NCI-H460 (cell line): Measurements from ENCODE around the gene ARL11. TPM values are rescaled to one million over a fixed set of nuclear protein-coding genes. Genes with fewer than 3 reads are reported as not detected.

Experiments used
- DNase-seq: peaks from one replicate; pipeline ENCODE4 v3.0.0-alpha.2; 2016; ENCODE audit warnings: low read depth; ENCODE audit errors: extremely low read depth
- total RNA-seq: library from RNA; depleted of rRNA; stranded (reverse); fragments of >200 nt; shearing (Covaris generic); gene quantifications from 2 replicates; pipeline ENCODE4 v1.2.3, GENCODE V29; 2014

Gene ARL11
- total RNA-seq, 1 experiment from 2014 or later, result not detected

DNA sequence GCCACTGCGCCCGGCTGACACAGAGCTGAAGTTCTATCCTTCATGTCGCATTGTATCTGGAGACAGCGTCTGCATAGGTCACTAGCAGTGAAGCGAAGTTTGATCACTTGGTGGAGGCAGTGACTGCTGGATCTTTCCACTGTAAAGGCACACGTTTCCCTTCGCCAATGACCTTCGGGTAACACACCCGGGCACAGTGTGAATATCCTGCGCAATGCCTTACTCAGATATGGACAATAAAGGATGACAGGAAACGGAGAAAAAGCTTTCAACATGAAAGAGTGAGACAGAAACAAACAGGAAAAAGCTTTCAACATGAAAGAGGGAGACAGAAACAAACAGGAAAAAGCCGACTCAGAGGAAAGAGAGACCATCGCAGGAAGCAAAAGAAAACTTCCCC lies 17.1 kb downstream of the ARL11 start:
- no peak for DNase-seq

DNA sequence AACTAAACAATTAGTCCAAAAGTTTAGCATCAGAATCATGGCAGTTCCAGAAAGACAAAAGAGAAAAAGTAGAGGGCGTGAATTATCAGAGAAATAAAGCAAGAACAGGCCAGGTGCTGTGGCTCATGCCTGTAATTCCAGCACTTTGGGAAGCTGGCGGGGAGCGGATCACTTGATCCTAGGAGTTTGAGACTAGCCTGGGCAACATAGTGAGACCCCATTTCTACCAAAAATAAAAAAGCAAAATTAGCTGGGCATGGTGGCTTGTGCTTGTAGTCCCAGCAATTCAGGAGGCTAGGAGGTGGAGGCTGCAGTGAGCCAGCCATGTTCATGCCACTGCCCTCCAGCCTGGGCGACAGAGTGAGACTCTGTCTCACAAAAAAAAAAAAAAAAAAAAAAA lies 18.4 kb downstream of the ARL11 start:
- DNase-seq, result no peak

DNA sequence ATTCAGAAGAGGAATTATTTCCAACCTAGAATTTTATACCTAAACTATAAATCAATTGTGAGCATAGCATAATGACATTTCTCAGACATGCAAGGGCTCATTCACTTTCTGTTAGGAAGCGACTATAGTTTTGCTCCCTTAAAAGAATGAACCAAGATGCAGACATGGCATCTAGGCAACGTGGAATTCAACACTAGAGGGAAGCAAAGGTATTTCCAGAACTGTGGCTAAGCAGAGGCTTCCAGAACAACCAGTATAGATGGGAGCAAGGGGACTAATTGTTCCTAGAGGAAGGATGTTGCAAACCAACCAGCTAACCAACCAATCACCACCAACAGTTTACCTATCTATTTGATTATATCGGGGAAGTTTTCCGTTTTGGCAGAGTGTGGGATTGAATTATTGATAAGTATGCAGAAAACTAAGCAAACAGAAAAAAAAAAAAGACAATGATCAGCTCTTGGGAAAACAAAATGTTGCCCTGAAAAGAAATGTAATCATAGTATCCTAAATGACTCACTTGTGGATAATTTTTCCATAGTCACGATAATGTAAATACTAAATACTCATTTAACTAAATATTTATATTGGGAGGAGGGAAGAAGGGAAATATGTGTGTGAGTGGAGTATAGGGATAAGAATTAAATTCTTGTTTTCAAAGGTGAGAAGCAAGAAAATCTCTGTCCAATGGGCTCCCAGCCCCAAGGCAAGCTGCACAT lies 21.1 kb downstream of the ARL11 start:
- DNase-seq, result peak; percentile 12

DNA sequence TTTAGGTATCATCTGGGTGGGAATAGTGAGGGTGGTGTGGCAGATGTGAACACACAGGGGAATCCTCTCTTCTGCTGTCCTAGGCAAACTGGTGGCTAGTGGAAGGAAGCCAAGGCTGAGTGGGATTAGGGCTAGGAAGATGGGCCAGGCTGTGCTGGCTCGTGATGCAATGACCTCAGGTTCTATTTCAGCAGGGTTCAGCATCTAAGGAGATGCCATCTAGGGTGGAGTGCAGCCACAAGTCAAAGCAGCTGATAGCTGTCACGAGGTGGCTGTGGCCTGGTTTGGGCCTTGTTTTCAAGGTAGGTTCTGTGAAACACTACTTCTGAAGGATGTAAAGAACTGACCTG lies 21.6 kb downstream of the ARL11 start:
- no peak for DNase-seq

DNA sequence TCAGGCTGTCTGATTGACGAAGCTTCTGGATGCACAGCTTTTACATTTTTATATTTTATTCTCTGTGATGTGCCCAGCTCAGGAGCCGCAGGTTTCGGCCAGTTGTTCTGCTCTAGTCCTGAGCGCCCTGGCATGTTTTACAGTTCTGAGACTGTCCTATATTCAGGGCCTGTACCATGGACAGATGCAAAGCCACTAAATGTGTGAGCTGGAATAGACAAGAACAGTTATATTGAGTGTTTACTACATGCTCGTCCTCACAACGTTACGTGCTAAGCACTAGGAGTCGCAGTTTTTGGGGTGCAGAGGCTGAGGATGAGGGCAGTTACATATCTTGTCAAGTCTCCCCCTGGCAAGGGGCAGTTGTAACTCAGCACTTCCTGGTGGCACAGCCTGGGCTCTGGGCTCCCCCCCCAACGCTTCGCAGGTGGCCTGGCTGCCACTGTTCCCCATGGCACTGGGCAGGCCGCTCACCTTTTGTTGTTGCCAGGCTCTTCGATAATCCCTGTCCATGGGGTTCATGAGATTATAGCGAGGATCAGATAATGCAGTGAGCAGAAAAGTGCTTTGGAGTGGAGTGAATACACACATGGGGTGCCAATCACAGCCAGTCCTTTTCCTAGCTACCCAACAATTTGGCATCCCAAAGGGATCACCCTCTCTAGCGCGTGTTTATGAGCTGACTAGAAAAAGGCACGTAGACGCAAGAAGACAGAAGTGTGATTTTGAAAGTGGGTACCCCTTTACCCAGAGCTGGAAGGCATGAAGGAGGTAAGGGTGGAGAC lies 23.5 kb downstream of the ARL11 start:
- DNase-seq, result no peak

DNA sequence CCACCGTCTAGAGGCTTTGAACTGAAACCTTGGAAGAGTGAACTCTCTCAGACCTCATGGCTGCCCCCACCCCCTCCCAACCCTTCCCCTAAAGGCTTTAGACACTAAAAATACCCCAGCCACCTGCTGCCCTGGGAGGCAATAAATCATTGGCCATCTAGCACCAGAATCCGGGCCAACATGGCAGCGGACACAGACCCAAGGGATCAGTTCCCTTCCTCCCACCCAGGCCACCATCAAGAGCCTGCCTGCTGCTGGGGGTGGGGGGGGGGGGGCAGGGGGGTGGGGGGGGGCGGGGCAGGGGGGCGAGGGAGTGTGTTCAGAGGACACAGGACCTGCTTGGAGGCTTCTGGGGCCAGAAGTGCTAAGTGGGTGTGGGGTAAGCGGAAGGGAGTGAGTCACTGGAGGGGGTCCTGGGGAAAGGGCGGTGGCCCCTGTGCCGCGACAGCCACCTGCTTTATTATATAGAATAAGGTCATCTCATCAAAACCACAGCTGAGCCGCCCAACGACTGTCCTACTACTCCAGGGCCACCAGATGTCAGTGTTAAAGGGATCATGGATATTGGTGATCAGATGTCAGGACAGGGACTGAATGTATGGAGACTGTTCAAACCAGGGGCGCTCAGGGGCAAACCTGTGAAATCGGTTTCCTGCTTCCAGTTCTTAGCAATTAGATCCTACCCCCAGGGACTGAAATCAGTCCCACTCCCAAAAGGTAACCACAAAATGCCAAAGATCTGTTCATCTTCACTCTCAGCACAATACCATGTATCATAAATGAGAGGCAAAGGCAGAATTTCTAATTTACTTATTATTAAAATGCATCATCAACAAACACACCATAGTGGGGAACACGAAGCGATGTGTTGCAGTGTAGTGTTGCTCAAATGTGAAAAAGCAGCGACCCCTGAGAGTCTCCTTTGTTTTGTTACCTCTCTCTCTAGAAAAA lies 24.3 kb downstream of the ARL11 start:
- peak; percentile 48 for DNase-seq

DNA sequence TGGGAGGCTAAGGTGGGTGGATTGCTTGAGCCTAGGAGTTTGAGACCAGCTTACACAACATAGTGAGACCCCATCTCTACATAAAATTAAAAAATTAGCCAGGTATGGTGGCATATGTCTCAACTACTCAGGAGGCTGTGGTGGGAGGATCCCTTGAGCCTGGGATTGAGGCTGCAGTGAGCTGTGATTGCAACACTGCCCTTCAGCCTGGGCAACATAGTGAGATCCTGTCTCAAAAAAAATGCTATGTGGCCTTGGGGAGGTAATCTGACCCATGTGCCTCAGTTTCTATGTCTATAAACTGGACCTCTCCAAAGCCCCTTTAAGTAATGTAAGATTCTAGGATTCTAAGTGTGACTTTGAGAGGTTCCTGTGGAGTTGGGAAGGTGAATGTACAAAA lies 25.2 kb downstream of the ARL11 start:
- DNase-seq, result no peak

DNA sequence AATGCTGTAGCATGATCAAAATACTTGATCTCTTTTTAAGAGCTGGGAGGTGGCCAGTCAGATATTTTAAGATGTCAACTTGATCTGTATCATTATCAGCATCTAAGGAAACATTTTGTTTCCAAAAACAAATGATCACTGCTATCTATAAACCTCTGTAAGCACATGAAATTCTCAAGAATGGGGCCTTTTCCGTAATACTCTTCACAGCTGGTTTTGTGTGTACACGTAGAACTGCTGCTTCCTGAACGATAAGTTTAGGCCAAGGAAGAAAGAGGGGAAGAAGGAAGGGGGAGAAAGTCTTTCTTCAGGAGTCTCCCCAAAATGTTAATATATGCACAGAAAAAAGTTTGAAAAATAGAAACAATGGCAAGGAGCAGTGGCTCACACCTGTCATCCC lies 25.7 kb downstream of the ARL11 start:
- DNase-seq, result no peak

DNA sequence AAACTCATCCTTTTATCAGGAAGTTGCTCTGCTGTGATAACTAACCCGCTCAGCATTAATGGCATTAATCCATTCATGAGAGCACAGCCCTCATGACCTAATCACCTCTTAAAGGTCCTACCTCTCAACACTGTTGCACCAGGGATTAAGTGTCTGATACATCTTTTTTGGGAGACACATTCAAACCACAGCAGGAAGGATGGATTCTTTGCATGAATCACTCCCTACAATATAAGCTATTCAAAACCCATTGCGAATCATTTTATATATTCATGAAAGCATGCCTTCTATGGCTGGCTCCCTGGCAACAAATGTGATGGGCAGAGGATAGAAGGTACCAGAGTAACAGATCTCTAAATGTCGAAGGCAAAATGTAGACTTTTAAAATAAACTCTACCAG lies 27.6 kb downstream of the ARL11 start:
- no peak for DNase-seq

DNA sequence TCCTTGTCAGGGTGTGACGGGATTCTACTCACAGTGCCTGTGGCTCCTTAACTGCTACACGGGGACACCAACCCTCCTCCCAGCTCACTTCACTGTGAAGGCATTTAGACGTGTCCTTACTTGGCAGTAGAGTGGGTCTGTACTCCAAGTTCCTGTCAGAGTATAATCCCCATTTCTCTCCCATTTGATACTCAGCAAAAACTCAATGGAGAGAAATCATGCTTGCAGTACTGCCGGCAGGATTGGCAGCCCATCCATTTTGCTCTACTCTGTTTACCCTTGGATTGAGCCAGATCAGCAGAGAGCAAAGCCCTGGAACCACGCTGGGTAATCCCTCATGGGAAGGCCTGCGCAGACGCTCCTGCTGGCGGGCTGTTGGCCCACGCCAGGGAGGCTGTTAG lies 28.9 kb downstream of the ARL11 start:
- DNase-seq, result no peak

DNA sequence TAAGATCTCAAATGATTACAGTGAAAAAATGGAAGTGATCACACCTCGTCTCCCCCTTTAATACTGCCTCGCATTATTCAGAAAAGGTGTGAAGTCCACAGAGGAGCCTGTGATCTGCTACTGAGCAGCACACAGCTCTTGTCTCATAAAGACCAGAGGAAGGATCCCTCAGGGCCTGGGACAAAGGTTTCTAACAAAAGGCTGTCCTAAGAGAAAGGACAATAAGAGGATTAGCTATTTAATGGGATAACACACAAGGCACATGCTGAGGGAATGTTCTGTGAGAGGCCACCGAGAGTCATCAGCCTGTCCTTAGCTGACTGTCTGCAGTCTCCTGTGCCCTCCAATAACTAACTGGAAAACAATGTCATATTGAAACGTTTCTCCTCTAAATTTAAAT lies 36.3 kb downstream of the ARL11 start:
- DNase-seq, result no peak

DNA sequence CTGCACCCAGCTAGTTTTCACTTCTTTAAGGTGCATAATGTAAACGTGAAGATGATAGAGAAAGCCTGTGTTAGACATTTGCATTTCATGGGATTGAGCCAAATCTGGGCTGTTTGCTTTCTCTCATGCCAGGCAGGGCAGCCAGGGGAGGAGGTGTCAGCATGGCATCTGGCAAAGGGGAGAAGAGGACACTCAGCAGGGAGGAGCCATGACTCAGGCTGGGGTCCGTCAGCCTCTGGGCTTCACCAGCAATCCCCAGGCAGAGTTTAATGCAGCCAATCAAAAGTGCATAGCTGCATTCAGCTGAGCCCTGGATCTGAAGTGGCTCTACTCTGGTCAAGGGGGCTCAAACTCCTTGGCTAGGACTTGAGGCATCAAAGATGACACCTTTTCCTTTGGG lies 39.5 kb downstream of the ARL11 start:
- DNase-seq, result no peak

DNA sequence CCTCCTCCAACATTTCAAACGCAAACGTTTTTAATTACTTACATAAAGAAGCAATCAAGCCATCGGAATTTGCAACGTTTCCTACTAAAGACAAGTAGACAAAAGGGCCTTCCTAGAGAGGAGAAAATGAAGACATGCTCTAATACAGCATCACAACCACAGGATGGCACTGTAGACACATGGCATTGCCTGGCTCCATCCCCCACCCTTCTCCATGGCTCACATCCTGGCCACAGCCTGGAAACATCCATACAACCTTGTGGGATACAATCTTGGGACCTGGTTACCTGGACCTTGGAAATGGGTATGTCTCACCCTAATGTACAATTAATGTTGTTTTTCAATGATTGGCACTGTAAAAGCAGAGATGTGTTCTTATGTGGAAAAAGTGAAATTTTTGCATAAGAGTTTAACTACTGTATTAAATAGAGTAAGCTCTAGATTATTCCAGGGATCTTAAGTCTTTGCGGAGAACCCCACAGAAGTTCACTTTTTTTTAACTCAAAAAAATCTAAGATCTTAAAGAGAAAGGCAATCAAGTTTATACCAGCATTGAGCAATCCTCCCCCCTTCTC lies 41.5 kb downstream of the ARL11 start:
- DNase-seq, result peak; percentile 64

DNA sequence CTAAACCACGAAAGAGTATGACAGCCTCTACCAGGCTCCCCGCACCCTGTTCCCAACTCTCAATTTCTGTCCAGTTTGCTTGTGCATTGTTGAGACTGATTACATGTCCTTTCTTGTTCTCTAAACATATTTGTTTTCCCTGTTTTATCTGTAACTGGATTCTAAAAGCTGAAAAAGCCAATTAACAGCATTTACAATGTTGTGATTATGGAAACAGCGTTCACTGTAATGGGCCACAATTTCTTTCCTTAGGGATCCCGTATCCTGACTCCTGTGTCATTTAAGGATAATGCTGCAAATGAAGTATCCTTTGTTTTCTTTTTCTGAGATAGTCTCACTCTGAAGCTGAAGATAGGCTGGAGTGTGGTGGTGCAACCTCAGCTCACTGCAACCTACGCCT lies 42.5 kb downstream of the ARL11 start:
- DNase-seq, result no peak

DNA sequence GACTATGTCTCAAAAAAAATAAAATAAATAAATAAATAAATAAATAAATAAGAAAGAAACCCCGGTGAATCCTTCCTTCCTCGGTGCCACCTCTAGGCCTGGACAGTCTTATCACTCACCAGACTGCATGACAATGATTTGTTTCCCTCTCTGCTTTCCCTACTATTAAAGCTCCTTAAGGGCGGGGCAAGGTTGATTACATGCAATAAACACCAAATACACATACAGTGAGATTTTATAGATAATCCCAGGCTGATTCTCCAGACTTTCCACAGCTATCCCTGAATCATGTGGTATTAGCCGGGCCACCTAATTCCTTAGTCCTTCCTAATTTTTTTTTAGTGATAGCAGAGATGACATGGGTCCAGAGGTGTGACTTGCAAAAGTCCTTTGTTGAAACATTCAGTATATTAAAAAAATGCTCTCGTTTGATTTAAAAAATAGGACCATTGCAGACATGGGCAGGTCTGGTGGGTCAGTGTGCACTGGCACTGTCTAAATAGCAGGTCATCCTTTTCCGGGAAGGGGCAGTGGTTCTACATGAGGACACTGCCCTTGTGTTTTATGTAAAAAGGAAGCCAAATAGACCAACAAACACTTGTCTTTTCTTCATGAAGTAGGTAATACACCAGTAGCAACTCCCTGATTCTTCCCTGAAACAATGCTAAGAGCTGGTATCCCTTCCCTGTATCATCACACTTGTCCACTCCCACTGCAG lies 48.4 kb downstream of the ARL11 start:
- no peak for DNase-seq

DNA sequence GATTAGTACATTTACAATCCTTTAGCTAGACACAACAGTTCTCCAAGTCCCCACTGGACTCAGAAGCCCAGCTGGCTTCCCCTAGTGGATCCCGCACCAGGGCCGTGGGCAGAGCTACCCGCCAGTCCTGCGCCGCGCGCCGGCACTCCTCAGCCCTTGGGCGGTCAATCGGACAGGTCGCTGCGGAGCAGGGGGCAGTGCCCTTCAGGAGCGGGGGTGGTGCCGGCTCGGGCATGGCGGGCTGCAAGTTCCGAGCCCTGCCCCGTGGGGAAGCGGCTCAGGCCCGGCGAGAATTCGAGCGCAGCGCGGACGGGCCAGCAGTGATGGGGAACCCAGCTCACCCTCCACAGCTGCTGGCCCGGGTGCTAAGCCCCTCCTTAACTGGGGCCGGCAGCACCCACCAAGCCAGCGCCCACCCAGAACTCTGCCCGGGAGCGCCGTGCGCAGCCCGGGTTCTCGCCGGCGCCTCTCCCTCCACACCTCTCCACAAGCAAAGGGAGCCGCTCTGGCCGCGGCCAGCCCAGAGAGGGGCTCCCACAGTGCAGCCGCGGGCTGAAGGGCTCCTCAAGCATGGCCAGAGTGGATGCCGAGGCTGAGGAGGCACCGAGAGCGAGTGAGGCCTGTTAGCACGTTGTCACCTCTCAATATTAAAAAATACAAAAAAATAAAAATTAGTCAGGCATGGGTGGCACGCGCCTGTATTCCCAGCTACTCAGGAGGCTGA lies 50.0 kb downstream of the ARL11 start:
- no peak for DNase-seq

DNA sequence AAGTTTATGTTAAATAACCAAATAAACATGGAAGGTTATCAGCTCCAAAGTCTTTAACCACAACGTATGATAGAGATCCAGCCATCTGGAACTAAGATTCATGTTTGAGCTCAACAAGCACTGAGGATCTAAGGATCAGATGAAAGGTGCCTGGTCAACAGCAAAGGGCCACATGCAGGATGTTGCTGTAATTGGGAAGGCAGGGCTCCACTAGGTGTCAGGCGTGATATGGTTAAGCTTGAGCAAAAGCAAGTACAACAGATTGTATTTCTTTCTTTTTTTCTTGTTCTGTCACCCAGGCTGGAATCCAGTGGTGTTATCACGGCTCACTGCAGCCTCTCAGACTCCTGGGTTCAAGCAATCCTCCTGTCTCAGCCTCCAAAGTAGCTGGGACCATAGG lies 50.9 kb downstream of the ARL11 start:
- no peak for DNase-seq

DNA sequence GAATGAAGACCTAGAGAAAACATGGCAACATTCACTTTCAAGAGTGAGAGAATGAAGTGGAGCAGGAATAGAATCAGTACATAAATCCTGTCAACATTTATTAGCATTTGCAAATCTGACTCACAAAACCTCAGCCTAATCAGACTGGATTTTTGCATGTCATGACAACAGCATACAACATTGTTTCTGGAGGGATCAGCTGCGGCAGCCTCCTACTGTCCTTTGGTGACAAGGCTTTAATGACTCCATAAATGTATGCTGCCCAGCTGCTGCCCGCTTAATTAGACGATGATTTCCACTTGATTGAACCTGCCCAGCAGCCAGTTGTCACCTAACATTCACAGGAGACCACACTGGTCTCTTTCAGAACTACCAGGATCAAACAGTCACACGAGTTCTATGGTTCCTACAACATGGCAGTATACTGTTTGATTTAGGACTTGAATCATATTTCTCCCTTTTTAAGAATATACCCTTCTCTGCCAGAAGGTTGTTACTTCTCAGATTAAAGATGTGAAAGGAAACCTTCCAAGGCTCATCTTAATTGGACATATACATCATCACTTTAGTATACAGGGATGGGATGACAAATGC lies 53.6 kb downstream of the ARL11 start:
- DNase-seq, result no peak
